Stimulated activated naive B cell treated with anti-CD40 and anti-IgM and Interleukin-4, amounts not matched to agents 10 μg/mL and 1 μg/mL and 100 μg/mL, for 72 hours (primary cell): ENCODE results near the gene PHF11.

Experiments
- ATAC-seq, 2 donors: fragments of 150-1000 bp; cut with Tn5 transposase; replicated peaks; 2 replicates each; pipeline ENCODE4 v1.10.0; 2021; ENCODE audit warnings: moderate library complexity in 1 of 2
- DNase-seq: peaks from one replicate; pipeline ENCODE4 v3.0.0; 2021
- H3K27ac Mint-ChIP-seq: one replicate; pipeline ENCODE4 v1.8.0; 2022; ENCODE audit warnings: mild to moderate bottlenecking, mixed read lengths
- H3K27me3 Mint-ChIP-seq, 2 donors: one replicate each; pipeline ENCODE4 v1.8.0; 2022; ENCODE audit warnings: mixed read lengths in 2 of 2
- H3K36me3 Mint-ChIP-seq, 2 donors: one replicate each; pipeline ENCODE4 v1.8.0; 2022; ENCODE audit warnings: mixed read lengths in 2 of 2, mild to moderate bottlenecking in 1 of 2
- H3K4me1 Mint-ChIP-seq, 2 donors: one replicate each; pipeline ENCODE4 v1.8.0; 2022; ENCODE audit warnings: mixed read lengths in 2 of 2, mild to moderate bottlenecking in 1 of 2
- H3K4me3 Mint-ChIP-seq, 2 donors: one replicate each; pipeline ENCODE4 v1.8.0; 2022; ENCODE audit warnings: mild to moderate bottlenecking in 2 of 2, mixed read lengths in 2 of 2, moderate library complexity in 1 of 2
- H3K9me3 Mint-ChIP-seq, 2 donors: one replicate each; pipeline ENCODE4 v1.8.0; 2022; ENCODE audit warnings: mixed read lengths in 2 of 2, mild to moderate bottlenecking in 1 of 2

The PHF11 gene

GRCh38 chr13:49571299-49572240, 75.8 kb downstream of the PHF11 start:
- no peak overlapping the region for H3K27ac Mint-ChIP-seq
- H3K4me1 Mint-ChIP-seq, result peaks cover 22 to 59% of the 10 kb centered on the region in 2 donors
- H3K27me3 Mint-ChIP-seq, result no peaks in the 10 kb centered on the region
- H3K9me3 Mint-ChIP-seq, result no peaks in the 10 kb centered on the region
- H3K36me3 Mint-ChIP-seq, result peaks cover 12 to 30% of the 10 kb centered on the region in 2 donors
- DNase-seq (no peak), ATAC-seq (peak; percentile 82 to 87)
- H3K4me3 Mint-ChIP-seq, result peak overlapping the region; percentile 4 to 13
